HepG2 (cell line): ENCODE measurements around the gene TRIM9. TPM values are rescaled to one million over a fixed set of nuclear protein-coding genes. Genes with fewer than 3 reads are reported as not detected.

Experiments
- ATAC-seq: fragments of 200-7000 bp; cut with Tn5 transposase; 3 replicates; pipeline ENCODE4 v1.9.1; 2020; ENCODE audit warnings: mild to moderate bottlenecking, moderate library complexity
- BruUV-seq: library from RNA; stranded (reverse); fragments of 400-500 nt; replicated peaks from 2 replicates; lab custom pipeline; 2021; lab: Mats Ljungman, UMichigan
- CTCF ChIA-PET: fragments of 300-600 bp; formaldehyde crosslinking; extraction: SDS; loops from one replicate; lab custom pipeline; 2021; ENCODE audit warnings: low total read pairs, inconsistent platforms, low intra/inter-chr PET ratio; lab: Yijun Ruan, JAX
- POLR2A ChIA-PET: fragments of 350-600 bp; sonication (Branson Sonifier 250); formaldehyde crosslinking; loops from one replicate; lab custom pipeline; 2020; ENCODE audit warnings: antibody characterized with exemption, inconsistent platforms; lab: Yijun Ruan, JAX
- DNase-seq: peaks from one replicate; pipeline ENCODE4 v3.0.0-alpha.2; 2015; ENCODE audit warnings: low spot score
- FAIRE-seq: peaks from 3 replicates; lab custom pipeline; 2011; peaks lifted over from hg19 to GRCh38; lab: Jason Lieb, UNC
- H2AFZ ChIP-seq: one replicate; pipeline ENCODE4 v1.6.1; 2011; ENCODE audit warnings: low read length, inconsistent platforms
- H3K27ac ChIP-seq: fragments of 300-600 bp; 3 replicates; pipeline ENCODE4 v1.8.0; 2011; ENCODE audit warnings: mixed run types, mild to moderate bottlenecking, mixed read lengths, low read length, inconsistent platforms; ENCODE audit not compliant: insufficient read depth; ENCODE audit errors: extremely low read length
- H3K27me3 ChIP-seq, 2 experiments: fragments of 200-600 bp in 1 of 2; 2 replicates in 1 of 2; 3 replicates in 1 of 2; pipeline versions ENCODE4 v1.6.0 to v1.8.0; 2011; ENCODE audit warnings: low read length in 2 of 2, mild to moderate bottlenecking in 2 of 2, moderate library complexity in 2 of 2, inconsistent platforms in 1 of 2; ENCODE audit not compliant: insufficient read depth in 2 of 2, control insufficient read depth in 1 of 2
- H3K36me3 ChIP-seq, 2 experiments: fragments of 200-600 bp in 1 of 2; replicated peaks in 1 of 2; 2 replicates in 1 of 2; 3 replicates in 1 of 2; pipeline versions ENCODE4 v1.5.1 to v1.8.0; 2011; ENCODE audit warnings: low read length in 2 of 2, inconsistent platforms in 1 of 2; ENCODE audit not compliant: insufficient read depth in 2 of 2, control insufficient read depth in 1 of 2
- H3K4me1 ChIP-seq: 2 replicates; pipeline ENCODE4 v1.5.1; 2012; ENCODE audit warnings: low read length, inconsistent platforms; ENCODE audit not compliant: insufficient read depth
- H3K4me2 ChIP-seq: 2 replicates; pipeline ENCODE4 v1.6.0; 2011; ENCODE audit warnings: low read depth, low read length, inconsistent platforms
- H3K4me3 ChIP-seq, 3 experiments: fragments of 200-600 bp in 1 of 3; sonication (generic), shearing (Covaris generic) in 1 of 3; replicated peaks in 1 of 3; 2 replicates each; pipeline ENCODE4 v1.5.1; 2011 to 2016; ENCODE audit warnings: low read length in 3 of 3, inconsistent platforms in 2 of 3, low read depth in 2 of 3, mild to moderate bottlenecking in 2 of 3, control low read depth in 1 of 3, mixed read lengths in 1 of 3; ENCODE audit not compliant: insufficient read depth in 1 of 3
- H3K79me2 ChIP-seq: one replicate; pipeline ENCODE4 v1.6.1; 2011; ENCODE audit warnings: low read length, inconsistent platforms; ENCODE audit not compliant: insufficient read depth
- H3K9ac ChIP-seq: 2 replicates; pipeline ENCODE4 v1.6.0; 2011; ENCODE audit warnings: mild to moderate bottlenecking, low read depth, low read length, inconsistent platforms; ENCODE audit not compliant: insufficient read depth
- H3K9me3 ChIP-seq: 2 replicates; pipeline ENCODE4 v1.5.1; 2012; ENCODE audit warnings: mild to moderate bottlenecking, low read length
- H4K20me1 ChIP-seq: 2 replicates; pipeline ENCODE4 v1.6.0; 2011; ENCODE audit warnings: inconsistent platforms, mild to moderate bottlenecking, low read length, moderate library complexity; ENCODE audit not compliant: insufficient read depth
- ATM ChIP-seq: fragments of 450-650 bp; IDR thresholded peaks from 2 replicates; pipeline ENCODE4 v1.7.1; 2017; ENCODE audit warnings: mild to moderate bottlenecking, borderline replicate concordance
- CEBPB ChIP-seq: IDR thresholded peaks from 2 replicates; pipeline ENCODE4 v1.6.1; 2011; ENCODE audit warnings: low read depth, low read length, improper control_type of control experiment, borderline replicate concordance
- HDAC2 ChIP-seq: sonication (generic); formaldehyde crosslinking; IDR thresholded peaks from 2 replicates; pipeline ENCODE4 v1.4.0; 2020; ENCODE audit warnings: missing genetic modification reagents
- KDM3A ChIP-seq: IDR thresholded peaks from 2 replicates; pipeline ENCODE4 v1.6.1; 2018; ENCODE audit warnings: low read depth, missing compliant biosample characterization
- MAFF ChIP-seq: IDR thresholded peaks from 2 replicates; pipeline ENCODE4 v1.6.1; 2011; ENCODE audit warnings: low read depth, low read length, improper control_type of control experiment
- MAFK ChIP-seq, 2 experiments: IDR thresholded peaks in 1 of 2; conservative IDR thresholded peaks in 1 of 2; 2 replicates each; pipeline ENCODE4 v1.6.1; 2011; ENCODE audit warnings: improper control_type of control experiment in 2 of 2, low read length in 2 of 2
- PTBP1 ChIP-seq: fragments of 200-400 bp; formaldehyde crosslinking; IDR thresholded peaks from 2 replicates; pipeline ENCODE4 v1.6.1; 2018; ENCODE audit warnings: low read length, low read depth; ENCODE audit not compliant: poor library complexity, severe bottlenecking
- RFX3 ChIP-seq: IDR thresholded peaks from 2 replicates; pipeline ENCODE4 v1.6.1; 2016; ENCODE audit warnings: missing biosample characterization, missing genetic modification reagents
- ZNF234 ChIP-seq: sonication (generic); formaldehyde crosslinking; conservative IDR thresholded peaks from 2 replicates; pipeline ENCODE4 v1.5.1; 2020; ENCODE audit warnings: mild to moderate bottlenecking, missing genetic modification reagents
- ZSCAN25 ChIP-seq: sonication (generic); formaldehyde crosslinking; IDR thresholded peaks from 2 replicates; pipeline ENCODE4 v1.8.0; 2022; ENCODE audit warnings: mild to moderate bottlenecking, missing genetic modification reagents
- WGBS: methylation state at CpG from one replicate; pipeline ENCODE4 v1.1.6; 2017; ENCODE audit warnings: low lambda C conversion rate; 5-methylcytosine and 5-hydroxymethylcytosine counted together
- in situ Hi-C: cut with HindIII; loops from 2 replicates; pipeline ENCODE4 v1.10.0; 2017; ENCODE audit warnings: low pct_unique_long_range_greater_than_20kb; ENCODE audit not compliant: extremely low pct_ligation_motif_present
- intact Hi-C: fragments of 100-400 bp; cut with micrococcal nuclease; formaldehyde crosslinking; loops from one replicate; pipeline ENCODE4 v1.10.0; 2022; ENCODE audit not compliant: unreplicated experiment
- polyA plus RNA-seq, 8 experiments: library from polyadenylated mRNA; depleted of rRNA in 3 of 8; stranded (reverse) in 7 of 8; unstranded in 1 of 8; fragments of >200 nt; fragmentation: Illumina TruSeq in 4 of 8; extraction: Trizol in 4 of 8; gene quantifications; 2 replicates each; pipeline versions ENCODE4 v1.2.1 to v1.2.3, GENCODE V29; 2011 to 2016; ENCODE audit warnings: low read depth in 4 of 8, missing spikeins in 1 of 8, mixed read lengths in 1 of 8; ENCODE audit not compliant: insufficient read depth in 1 of 8
- total RNA-seq, 5 experiments: library from RNA; depleted of rRNA; stranded (reverse); fragments of >200 nt; fragmentation: Illumina TruSeq; extraction: Trizol; gene quantifications; 2 replicates each; pipeline ENCODE4 v1.2.3, GENCODE V29; 2016; ENCODE audit warnings: low read depth in 1 of 5
- TF ChIP-seq, protein P1 (sequence below): sonication (generic); formaldehyde crosslinking; IDR thresholded peaks from 2 replicates; pipeline ENCODE4 v1.8.1; 2023; ENCODE audit warnings: missing genetic modification reagents, mild to moderate bottlenecking, borderline replicate concordance
- TF ChIP-seq, protein P2 (sequence below): sonication (generic); formaldehyde crosslinking; conservative IDR thresholded peaks from 2 replicates; pipeline ENCODE4 v1.8.0; 2022; ENCODE audit warnings: mild to moderate bottlenecking, moderate library complexity, missing genetic modification reagents
- TF ChIP-seq, protein P3 (sequence below): sonication (generic); formaldehyde crosslinking; conservative IDR thresholded peaks from 2 replicates; pipeline ENCODE4 v1.4.0; 2020; ENCODE audit warnings: missing genetic modification reagents

TRIM9 gene
- total and polyA plus RNA-seq, 2 of the 13 experiments (the other 11 are each of a cell fraction or from before 2014, with no cell fraction given): 0.04 to 0.07 TPM

DNA sequence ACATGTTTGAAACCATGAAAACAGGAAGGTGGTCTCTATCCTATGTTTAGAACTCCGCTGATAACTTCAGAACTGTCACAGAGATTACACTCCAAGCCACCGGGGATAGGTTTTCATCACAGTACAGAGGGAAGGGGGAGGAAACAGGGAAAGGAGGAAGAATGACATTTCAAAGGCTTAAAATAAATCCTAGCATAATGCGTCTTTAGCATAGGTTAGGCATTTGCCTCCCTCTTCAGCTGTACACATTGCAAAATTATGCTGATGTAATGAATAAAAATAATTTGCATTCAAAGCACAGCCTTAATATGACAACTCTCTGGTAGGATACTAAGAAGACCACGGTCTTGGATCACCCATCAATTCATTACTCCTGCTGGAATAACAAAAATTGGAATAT lies 96.3 kb downstream of the TRIM9 start:
- intact Hi-C loops: loop anchor here (5.0 kb wide), 1 partner anchor 219 kb away; no protein-coding TSS in a partner anchor
- ATAC-seq (no peak), FAIRE-seq (no peak), DNase-seq (no peak)
- H3K36me3 ChIP-seq: no peaks in the 10 kb centered on the region
- 24% methylated on average over 4 of the region's 4 CpGs for WGBS
- H3K27ac ChIP-seq: no peak overlapping the region
- H3K9me3 ChIP-seq: no peaks in the 10 kb centered on the region
- peaks cover 0 to 15% of the 10 kb centered on the region in 2 experiments; a peak in 2 of 5 replicates for H3K27me3 ChIP-seq
- H4K20me1 ChIP-seq: no peaks in the 10 kb centered on the region
- ChIA-PET CTCF (no interaction called here), POLR2A (no interaction called here)
- H3K79me2 ChIP-seq: no peaks in the 10 kb centered on the region
- H3K4me3 ChIP-seq: no peak overlapping the region
- peak; percentile 77 for TF ChIP-seq MAFF
- TF ChIP-seq, protein P1, sequence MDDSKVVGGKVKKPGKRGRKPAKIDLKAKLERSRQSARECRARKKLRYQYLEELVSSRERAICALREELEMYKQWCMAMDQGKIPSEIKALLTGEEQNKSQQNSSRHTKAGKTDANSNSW (CRISPR knock-in tag): no peak
- TF ChIP-seq MAFK (conservative IDR thresholded peaks at IDR 0.05 in 1 of 2, IDR thresholded peaks at IDR 0.05 in 1 of 2; ENCODE audit: low read length in 2 of 2): peak; percentile 59 to 82; a peak in 3 of 4 replicates
- TF ChIP-seq, all 625 proteins: peak for 2
- no peak overlapping the region for H3K9ac ChIP-seq
- in situ Hi-C loops: no loop called here
- no peak overlapping the region for H3K4me2 ChIP-seq
- H2AFZ ChIP-seq: no peak overlapping the region
- BruUV-seq: no TSS peak
- peaks cover 19% of the 10 kb centered on the region for H3K4me1 ChIP-seq

DNA sequence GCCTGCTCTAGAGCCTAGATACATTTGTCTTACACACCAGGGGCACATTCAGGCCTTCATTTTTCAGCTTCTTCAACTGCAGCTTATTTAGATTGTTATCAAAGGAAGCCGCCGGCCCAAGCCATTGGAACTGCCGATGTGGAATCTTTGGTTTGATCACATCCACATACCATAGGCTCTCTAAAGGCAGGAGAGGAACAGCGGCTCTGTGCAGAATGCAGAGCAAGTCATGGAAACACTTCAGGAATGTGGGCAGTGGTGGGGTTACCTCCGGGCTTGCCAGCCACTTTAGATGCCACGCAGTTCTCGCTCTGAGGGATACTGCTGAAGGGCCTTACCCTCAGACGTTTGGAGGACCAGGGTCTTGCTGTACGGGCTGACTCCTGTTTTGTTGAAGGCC lies 97.2 kb downstream of the TRIM9 start:
- DNase-seq: peak; percentile 35
- ChIA-PET POLR2A (no interaction called here), CTCF (no interaction called here)
- Histone ChIP-seq H3K27me3 (peaks cover 0 to 15% of the 10 kb centered on the region in 2 experiments; a peak in 2 of 5 replicates), H3K36me3 (no peaks in the 10 kb centered on the region), H4K20me1 (no peaks in the 10 kb centered on the region), H3K9me3 (no peaks in the 10 kb centered on the region), H3K27ac (no peak overlapping the region), H3K4me3 (no peak overlapping the region), H3K79me2 (no peaks in the 10 kb centered on the region), H2AFZ (no peak overlapping the region), H3K9ac (no peak overlapping the region), H3K4me2 (no peak overlapping the region), H3K4me1 (peaks cover 19% of the 10 kb centered on the region)
- no peak for FAIRE-seq
- WGBS: 6% methylated on average over 5 of the region's 9 CpGs
- intact Hi-C loops: loop anchor here (5.0 kb wide), 1 partner anchor 220 kb away; no protein-coding TSS in a partner anchor
- in situ Hi-C loops: no loop called here
- ATAC-seq: peak; percentile 62
- no TSS peak for BruUV-seq
- TF ChIP-seq HDAC2 (CRISPR knock-in tag) (no peak), KDM3A (CRISPR knock-in tag) (no peak), PTBP1 (no peak), ZSCAN25 (CRISPR knock-in tag) (no peak), RFX3 (CRISPR knock-in tag) (no peak), ZNF234 (CRISPR knock-in tag) (no peak), ATM (no peak), CEBPB (no peak)
- TF ChIP-seq, protein P2, sequence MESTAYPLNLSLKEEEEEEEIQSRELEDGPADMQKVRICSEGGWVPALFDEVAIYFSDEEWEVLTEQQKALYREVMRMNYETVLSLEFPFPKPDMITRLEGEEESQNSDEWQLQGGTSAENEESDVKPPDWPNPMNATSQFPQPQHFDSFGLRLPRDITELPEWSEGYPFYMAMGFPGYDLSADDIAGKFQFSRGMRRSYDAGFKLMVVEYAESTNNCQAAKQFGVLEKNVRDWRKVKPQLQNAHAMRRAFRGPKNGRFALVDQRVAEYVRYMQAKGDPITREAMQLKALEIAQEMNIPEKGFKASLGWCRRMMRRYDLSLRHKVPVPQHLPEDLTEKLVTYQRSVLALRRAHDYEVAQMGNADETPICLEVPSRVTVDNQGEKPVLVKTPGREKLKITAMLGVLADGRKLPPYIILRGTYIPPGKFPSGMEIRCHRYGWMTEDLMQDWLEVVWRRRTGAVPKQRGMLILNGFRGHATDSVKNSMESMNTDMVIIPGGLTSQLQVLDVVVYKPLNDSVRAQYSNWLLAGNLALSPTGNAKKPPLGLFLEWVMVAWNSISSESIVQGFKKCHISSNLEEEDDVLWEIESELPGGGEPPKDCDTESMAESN (CRISPR knock-in tag): no peak
- TF ChIP-seq, protein P3, sequence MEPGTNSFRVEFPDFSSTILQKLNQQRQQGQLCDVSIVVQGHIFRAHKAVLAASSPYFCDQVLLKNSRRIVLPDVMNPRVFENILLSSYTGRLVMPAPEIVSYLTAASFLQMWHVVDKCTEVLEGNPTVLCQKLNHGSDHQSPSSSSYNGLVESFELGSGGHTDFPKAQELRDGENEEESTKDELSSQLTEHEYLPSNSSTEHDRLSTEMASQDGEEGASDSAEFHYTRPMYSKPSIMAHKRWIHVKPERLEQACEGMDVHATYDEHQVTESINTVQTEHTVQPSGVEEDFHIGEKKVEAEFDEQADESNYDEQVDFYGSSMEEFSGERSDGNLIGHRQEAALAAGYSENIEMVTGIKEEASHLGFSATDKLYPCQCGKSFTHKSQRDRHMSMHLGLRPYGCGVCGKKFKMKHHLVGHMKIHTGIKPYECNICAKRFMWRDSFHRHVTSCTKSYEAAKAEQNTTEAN (CRISPR knock-in tag): no peak
